Activated CD4-positive, alpha-beta T cell treated with anti-CD3 and anti-CD28 coated beads, Interleukin-2, amount 10 ng/mL, durations not matched to agents 7 days and 5 days (primary cell): Measurements from ENCODE around the gene NDE1. TPM values are rescaled to one million over a fixed set of nuclear protein-coding genes. Genes with fewer than 3 reads are reported as not detected.
"Not testable (repeated sequence)": the region's sequence is repeated elsewhere in the genome, so short reads cannot be mapped to it uniquely, and the experiment has no call there.

ENCODE experiments used
- CTCF ChIA-PET: fragments of 350-600 bp; sonication (Branson Sonifier 250); formaldehyde crosslinking; loops from one replicate; lab custom pipeline; 2021; ENCODE audit warnings: antibody characterized with exemption; lab: Charles Lee
- POLR2A ChIA-PET: fragments of 350-600 bp; sonication (Branson Sonifier 250); formaldehyde crosslinking; loops from one replicate; lab custom pipeline; 2021; ENCODE audit warnings: antibody characterized with exemption; lab: Charles Lee
- DNase-seq: peaks from one replicate; pipeline ENCODE4 v3.0.0-alpha.2; 2020
- H3K27ac Mint-ChIP-seq: one replicate; pipeline ENCODE4 v1.8.0; 2021; ENCODE audit warnings: mild to moderate bottlenecking, moderate library complexity, mixed read lengths
- H3K27me3 Mint-ChIP-seq: one replicate; pipeline ENCODE4 v1.8.0; 2021; ENCODE audit warnings: mixed read lengths
- H3K36me3 Mint-ChIP-seq: one replicate; pipeline ENCODE4 v1.8.0; 2021; ENCODE audit warnings: low read depth, mixed read lengths
- H3K4me1 Mint-ChIP-seq: one replicate; pipeline ENCODE4 v1.8.0; 2021; ENCODE audit warnings: mixed read lengths
- H3K4me3 Mint-ChIP-seq: one replicate; pipeline ENCODE4 v1.8.0; 2021; ENCODE audit warnings: mild to moderate bottlenecking, moderate library complexity, mixed read lengths
- H3K9me3 Mint-ChIP-seq: one replicate; pipeline ENCODE4 v1.8.0; 2021; ENCODE audit warnings: mixed read lengths
- total RNA-seq, 2 experiments: library from RNA; stranded (reverse); gene quantifications; one replicate each; pipeline ENCODE4 v1.2.3, GENCODE V29; 2021

Gene NDE1
- 100 to 1,000 TPM; 144 to 147 TPM for total RNA-seq

- peak; percentile 89 for DNase-seq
- no peaks in the 10 kb centered on the region for H3K9me3 Mint-ChIP-seq
- ChIA-PET CTCF (no interaction called here), POLR2A (no interaction called here)
- H3K27me3 Mint-ChIP-seq: no peaks in the 10 kb centered on the region
- peak within 1 kb of the TSS; percentile 98 for H3K27ac Mint-ChIP-seq
- H3K36me3 Mint-ChIP-seq: peaks cover 24% of the 10 kb centered on the region
- peak within 1 kb of the TSS; percentile 93 for H3K4me3 Mint-ChIP-seq
- peaks cover 27% of the 10 kb centered on the region for H3K4me1 Mint-ChIP-seq
Observed at GRCh38 chr16:15650019-15650697, at the start of gene NDE1. NDE1 (plus strand) TSS chr16:15650245; CDS start chr16:15664779, 14,534 bp downstream.

GRCh38 chr16:15601212-15601879 lies 48.7 kb upstream of the NDE1 start:
- CTCF ChIA-PET: no interaction called here
- POLR2A ChIA-PET: no interaction called here
- DNase-seq: no peak

DNA sequence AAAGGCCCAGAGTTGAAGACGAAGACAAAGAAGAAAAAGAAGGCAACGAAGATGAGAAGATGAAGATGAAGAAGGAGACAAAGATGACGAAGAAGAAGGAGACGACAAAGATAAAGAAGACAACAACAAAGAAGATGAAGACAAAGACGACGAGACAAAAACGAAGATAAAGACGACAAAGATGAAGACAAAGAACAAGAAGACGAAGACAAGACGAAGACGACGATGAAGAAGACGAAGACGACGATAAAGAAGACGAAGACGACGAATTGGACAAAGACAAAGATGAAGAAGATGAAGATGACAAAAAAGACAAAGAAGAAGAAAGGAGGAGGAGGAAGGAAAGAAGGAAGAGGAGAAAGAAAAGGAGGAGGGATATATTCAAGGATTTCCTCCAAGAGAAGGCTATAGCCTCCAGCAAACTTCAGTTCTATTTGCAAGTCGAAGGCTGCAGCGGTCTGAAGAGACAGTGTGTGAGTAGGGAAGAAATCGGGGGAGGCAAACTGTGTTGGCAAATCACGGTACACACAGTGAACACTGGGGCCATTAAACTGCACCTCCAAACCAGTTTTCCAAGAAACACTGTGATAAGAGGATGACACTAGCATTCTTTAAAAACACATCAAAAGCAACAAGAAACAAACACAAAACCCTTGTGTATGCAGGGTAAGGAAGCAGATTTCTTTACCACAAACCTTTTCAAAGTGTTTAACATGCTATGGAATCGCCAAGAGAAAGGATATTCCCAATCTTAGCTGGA lies 47.6 kb upstream of the NDE1 start:
- ChIA-PET POLR2A (no interaction called here), CTCF (no interaction called here)
- H3K4me3 Mint-ChIP-seq: no peak overlapping the region
- no peak overlapping the region for H3K27ac Mint-ChIP-seq
- H3K27me3 Mint-ChIP-seq: no peaks in the 10 kb centered on the region
- H3K9me3 Mint-ChIP-seq: no peaks in the 10 kb centered on the region
- H3K36me3 Mint-ChIP-seq: peaks cover 73% of the 10 kb centered on the region
- H3K4me1 Mint-ChIP-seq: no peaks in the 10 kb centered on the region
- no peak for DNase-seq

More at GRCh38 chr16:15601212-15601879, 48.7 kb upstream of the NDE1 start:
- Mint-ChIP-seq H3K4me3 (no peak overlapping the region), H3K27ac (peak overlapping the region; percentile 31), H3K36me3 (peaks cover 75% of the 10 kb centered on the region), H3K4me1 (no peaks in the 10 kb centered on the region), H3K9me3 (no peaks in the 10 kb centered on the region), H3K27me3 (no peaks in the 10 kb centered on the region)

DNA sequence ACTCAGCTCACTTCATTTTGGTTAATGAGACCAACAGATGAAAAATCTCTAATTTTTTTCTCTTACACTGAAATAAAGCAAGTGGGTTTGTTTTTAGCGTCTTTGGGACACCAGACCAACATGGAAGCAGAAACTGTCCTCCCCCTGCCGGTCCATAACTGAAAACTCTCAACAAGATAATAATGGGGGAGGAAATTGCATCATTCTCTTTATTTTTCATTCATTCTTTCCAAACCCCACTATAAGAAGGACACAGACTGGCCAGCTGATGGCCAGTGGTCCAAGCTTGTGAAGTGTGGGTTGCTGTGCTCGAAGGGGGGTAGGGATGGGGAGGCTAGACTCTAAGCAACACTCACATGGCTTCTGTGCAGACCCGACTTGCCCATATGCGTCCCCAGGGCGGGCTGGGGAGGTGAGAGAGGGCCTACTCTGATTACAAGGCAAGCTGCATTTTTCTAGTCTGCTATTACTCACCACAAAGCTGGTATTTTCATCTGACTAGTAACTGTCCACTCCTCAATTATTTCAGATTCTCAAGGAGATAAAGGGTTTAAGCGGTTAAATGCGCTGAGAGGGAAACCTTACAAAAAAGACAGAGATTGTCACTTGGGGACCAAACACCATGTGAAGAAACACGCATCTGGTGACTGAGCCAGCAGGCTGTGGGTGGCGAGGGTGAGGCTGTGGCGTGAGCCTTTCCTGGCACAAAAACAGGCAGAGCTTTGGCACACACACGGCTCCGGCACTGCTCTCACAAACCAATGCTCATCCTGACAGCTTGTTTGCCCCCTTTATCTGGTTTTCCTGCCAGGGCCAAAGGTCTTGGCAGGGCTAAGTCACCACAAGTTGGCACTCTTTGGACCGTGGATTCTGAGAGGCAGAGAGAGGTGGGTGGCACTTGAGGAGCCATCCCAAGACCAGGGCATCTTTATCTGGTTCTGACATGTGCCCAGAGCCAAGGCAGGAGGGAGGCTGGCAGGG lies 45.3 kb upstream of the NDE1 start:
- ChIA-PET POLR2A (no interaction called here), CTCF (interaction anchor here (0.7 to 1.6 kb wide), 2 partner anchors 18 kb away, joined by 3 to 4 read pairs; no protein-coding TSS in a partner anchor)
- DNase-seq: no peak
- H3K4me1 Mint-ChIP-seq: no peaks in the 10 kb centered on the region
- peaks cover 78% of the 10 kb centered on the region for H3K36me3 Mint-ChIP-seq
- H3K4me3 Mint-ChIP-seq: no peak overlapping the region
- H3K27me3 Mint-ChIP-seq: no peaks in the 10 kb centered on the region
- H3K27ac Mint-ChIP-seq: no peak overlapping the region
- H3K9me3 Mint-ChIP-seq: no peaks in the 10 kb centered on the region

DNA sequence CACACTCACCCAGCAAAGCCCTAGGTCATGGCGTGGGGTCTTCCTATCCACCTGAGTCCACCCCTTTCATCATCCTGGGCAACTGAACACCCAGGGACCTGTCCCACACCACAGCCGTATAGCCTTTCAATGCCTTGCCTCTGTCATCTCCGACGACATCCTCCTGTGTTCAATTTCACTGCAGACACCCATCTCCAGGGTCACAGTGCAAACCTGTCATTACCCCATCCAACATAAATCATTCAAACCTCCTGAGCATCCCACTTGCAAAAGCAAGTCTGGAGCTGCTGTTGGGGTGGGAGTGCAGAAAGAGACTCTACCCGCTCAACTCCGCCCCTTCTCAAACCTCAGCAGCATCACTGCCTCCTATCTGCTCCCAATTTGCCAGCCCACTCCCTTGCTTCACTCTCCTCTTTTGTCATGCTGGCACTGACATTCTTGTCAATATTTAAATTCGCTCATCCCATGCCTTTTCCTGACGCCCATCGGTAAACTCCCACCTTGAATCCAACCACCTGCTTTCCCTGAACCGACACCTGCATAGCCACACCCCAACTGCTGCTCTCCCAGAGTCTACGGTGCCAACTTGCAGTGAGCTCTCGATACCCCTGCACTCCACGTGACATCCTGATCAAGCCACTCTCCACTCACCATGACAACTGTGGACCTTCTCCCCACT lies 44.1 kb upstream of the NDE1 start:
- Mint-ChIP-seq H3K9me3 (no peaks in the 10 kb centered on the region), H3K27ac (peak overlapping the region; percentile 5), H3K27me3 (no peaks in the 10 kb centered on the region), H3K4me1 (no peaks in the 10 kb centered on the region), H3K4me3 (no peak overlapping the region), H3K36me3 (peaks cover 74% of the 10 kb centered on the region)
- ChIA-PET CTCF (interaction anchor here (0.6 to 1.6 kb wide), 2 partner anchors 19 to 65 kb away, joined by 3 read pairs; no protein-coding TSS in a partner anchor), POLR2A (no interaction called here)
- DNase-seq: no peak

DNA sequence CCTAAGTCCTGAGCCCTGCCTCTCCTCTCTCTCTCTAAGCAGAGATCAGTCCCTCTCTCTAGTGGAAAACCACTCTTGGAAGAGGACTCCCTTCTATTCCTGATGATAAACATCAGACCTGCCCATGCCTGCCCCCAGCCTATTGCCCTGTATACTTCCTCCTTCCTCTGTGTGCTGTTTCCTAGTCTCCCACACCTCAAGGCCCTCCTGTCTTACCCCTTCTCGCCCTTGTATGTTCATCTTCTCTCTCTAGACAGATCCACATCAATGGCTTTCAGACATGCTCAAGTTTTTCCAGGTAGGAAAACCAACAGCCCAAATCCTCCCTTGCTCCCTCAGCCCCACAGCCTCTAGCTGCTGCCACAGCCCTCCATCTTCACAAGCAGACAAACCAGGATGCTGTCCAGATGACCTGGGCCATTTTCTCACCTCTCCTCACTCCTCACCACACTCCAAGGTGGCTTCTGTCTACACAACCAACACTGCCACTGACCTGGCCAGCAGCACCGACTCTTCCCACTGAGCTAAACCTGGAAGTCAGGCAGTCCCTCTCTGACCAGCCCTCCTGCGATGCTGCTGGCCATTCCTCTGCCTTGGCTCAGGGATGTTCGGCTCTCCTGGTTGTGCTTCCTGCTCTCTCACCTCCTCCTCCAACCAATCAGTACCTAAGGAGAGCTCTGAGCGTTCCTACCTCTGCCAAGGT lies 43.4 kb upstream of the NDE1 start:
- POLR2A ChIA-PET: no interaction called here
- no peak for DNase-seq
- no peaks in the 10 kb centered on the region for H3K27me3 Mint-ChIP-seq
- CTCF ChIA-PET: interaction anchor here (0.6 to 1.9 kb wide), 4 partner anchors 10 to 66 kb away, joined by 3 to 7 read pairs (median 3); no protein-coding TSS in a partner anchor
- H3K4me1 Mint-ChIP-seq: no peaks in the 10 kb centered on the region
- no peak overlapping the region for H3K27ac Mint-ChIP-seq
- no peaks in the 10 kb centered on the region for H3K9me3 Mint-ChIP-seq
- H3K4me3 Mint-ChIP-seq: no peak overlapping the region
- peaks cover 70% of the 10 kb centered on the region for H3K36me3 Mint-ChIP-seq

DNA sequence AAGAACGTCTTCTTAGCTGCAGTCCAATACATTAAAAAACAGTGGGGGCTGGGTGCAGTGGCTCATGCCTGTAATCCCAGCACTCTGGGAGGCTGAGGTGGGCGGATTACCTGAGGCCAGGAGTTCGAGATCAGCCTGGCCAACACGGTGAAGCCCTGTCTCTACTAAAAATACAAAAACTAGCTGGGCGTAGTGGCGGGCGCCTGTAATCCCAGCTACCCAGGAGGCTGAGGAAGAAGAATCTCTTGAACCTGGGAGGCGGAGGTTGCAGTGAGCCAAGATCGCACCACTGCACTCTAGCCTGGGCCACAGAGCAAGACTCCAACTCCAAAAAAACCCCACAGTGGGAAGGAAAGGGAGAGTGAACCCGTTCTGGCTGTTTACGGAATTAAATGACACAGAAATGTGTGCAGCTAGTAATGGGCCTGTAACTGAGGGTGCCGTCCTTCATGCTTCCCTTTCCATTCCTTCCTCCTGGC lies 42.8 kb upstream of the NDE1 start:
- H3K36me3 Mint-ChIP-seq: peaks cover 67% of the 10 kb centered on the region
- H3K9me3 Mint-ChIP-seq, H3K4me3 Mint-ChIP-seq, H3K4me1 Mint-ChIP-seq, H3K27ac Mint-ChIP-seq, H3K27me3 Mint-ChIP-seq, POLR2A ChIA-PET, DNase-seq: not testable (repeated sequence)
- CTCF ChIA-PET: interaction anchor here (1.2 to 1.9 kb wide), 2 partner anchors 11 to 25 kb away, joined by 3 to 7 read pairs; no protein-coding TSS in a partner anchor

DNA sequence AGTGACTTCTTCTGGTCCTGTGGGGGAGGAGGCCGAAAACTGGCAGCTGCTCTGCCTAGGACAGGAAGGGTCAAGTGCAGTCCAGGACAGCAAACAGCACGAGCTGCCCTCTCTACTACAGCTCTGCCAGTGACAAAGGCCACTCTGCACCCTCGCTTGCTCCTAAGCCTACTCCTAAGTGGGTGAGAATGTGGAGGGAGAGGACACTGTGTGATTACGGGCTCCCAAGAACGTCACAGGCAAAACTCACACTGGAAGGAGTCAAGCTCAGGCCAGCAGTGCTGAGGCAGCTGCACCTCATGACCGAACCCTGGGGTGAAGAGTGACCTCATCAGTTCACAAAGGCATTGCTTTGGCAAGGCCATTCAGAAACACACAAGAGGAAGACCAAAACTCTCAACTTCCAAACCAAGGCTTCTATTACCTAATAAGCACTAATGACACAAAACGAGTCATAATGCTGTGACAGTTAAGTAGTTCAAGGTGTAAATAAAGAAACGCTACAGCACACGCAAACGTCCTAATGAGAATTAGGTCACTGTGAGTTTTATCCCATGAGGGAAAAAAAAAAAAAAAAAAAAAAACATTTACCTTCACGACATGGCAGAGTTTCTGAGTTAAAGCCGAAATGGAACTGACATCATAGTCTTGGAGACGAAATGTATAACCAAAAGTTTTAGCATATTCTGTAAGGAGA lies 42.2 kb upstream of the NDE1 start:
- ChIA-PET POLR2A (no interaction called here), CTCF (interaction anchor here (0.6 to 1.9 kb wide), 3 partner anchors 11 to 183 kb away, joined by 3 to 7 read pairs (median 3); no protein-coding TSS in a partner anchor)
- Mint-ChIP-seq H3K4me3 (no peak overlapping the region), H3K36me3 (peaks cover 68% of the 10 kb centered on the region), H3K27me3 (no peaks in the 10 kb centered on the region), H3K9me3 (no peaks in the 10 kb centered on the region), H3K27ac (no peak overlapping the region), H3K4me1 (no peaks in the 10 kb centered on the region)
- DNase-seq: no peak

- H3K36me3 Mint-ChIP-seq: peaks cover 64% of the 10 kb centered on the region
- no peaks in the 10 kb centered on the region for H3K9me3 Mint-ChIP-seq
- no peak for DNase-seq
- no peaks in the 10 kb centered on the region for H3K4me1 Mint-ChIP-seq
- H3K27me3 Mint-ChIP-seq: no peaks in the 10 kb centered on the region
- H3K27ac Mint-ChIP-seq: no peak overlapping the region
- H3K4me3 Mint-ChIP-seq: no peak overlapping the region
- CTCF ChIA-PET: interaction anchor here (0.6 to 1.9 kb wide), 2 partner anchors 12 to 182 kb away, joined by 3 to 7 read pairs; no protein-coding TSS in a partner anchor
- POLR2A ChIA-PET: no interaction called here
Observed at GRCh38 chr16:15608398-15609285, 41.4 kb upstream of the NDE1 start.

DNA sequence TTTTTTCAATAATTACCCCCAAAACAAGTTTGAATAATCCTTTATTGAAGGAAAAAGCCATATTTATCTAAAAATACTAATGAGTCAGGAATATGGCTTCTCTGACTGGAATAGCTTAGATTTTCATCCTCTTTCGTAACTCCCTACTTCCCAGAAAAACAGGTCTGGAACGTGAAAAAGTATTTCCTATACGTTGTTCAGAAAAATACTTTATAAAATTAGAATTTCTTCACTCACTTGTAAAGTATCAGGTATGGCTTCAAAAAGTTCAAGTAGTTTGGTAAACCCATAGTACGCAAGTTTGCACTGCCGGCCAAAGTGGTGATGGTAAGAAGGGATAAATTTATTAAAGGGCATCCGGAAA lies 40.8 kb upstream of the NDE1 start:
- CTCF ChIA-PET: no interaction called here
- peaks cover 63% of the 10 kb centered on the region for H3K36me3 Mint-ChIP-seq

More for the DNA sequence above, 40.8 kb upstream of the NDE1 start:
- no peaks in the 10 kb centered on the region for H3K4me1 Mint-ChIP-seq
- no peak for DNase-seq
- POLR2A ChIA-PET: no interaction called here
- no peaks in the 10 kb centered on the region for H3K27me3 Mint-ChIP-seq
- H3K9me3 Mint-ChIP-seq: no peaks in the 10 kb centered on the region
- H3K27ac Mint-ChIP-seq: no peak overlapping the region
- H3K4me3 Mint-ChIP-seq: no peak overlapping the region
